HG03378 (cell line): ENCODE data around the gene NOTCH3.

Experiments
- ATAC-seq: cut with Tn5 transposase; IDR thresholded peaks from one replicate; pipeline ENCODE4 v1.9.1; 2021; ENCODE audit warnings: mild to moderate bottlenecking, moderate library complexity; ENCODE audit not compliant: unreplicated experiment

Gene NOTCH3

DNA sequence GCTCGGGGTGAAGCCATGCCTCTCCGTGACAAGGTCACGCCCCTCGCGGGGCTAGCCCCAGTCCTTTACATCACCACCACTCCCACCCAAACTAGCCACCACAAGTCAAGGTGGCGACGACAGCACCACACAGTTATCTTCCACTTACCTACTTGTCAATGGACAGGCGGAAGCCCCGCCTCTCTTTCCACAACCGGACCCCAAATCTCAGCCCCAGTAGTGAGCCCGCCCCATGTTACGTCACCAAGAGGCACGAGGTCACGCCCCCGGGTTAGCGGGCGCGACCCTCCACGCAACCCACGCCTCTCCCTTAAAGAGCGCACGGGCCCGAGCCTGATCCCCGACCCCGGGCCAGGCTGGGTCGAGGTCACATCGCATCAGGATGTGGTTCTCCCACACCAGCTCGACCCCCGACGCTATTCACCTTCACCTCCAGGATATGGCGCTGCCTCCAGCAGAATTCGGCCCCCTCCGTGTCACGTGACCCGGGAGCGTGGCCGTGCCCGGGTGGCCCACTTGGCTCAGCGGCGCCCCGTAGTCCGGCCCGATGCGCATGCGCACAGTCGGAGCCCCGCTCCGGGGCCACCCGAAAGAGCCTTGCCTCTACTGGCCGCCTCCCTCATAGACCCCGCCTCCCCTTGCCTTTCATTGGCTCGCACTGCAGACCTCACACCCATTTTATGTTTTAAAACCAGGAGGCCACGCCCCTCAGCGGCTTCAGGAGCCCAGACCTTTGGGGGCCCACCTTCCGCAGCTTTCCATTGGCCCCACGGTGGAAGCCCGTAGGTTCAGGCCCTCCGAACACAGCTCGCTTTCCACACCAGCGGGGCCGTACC, 75.3 kb downstream of the NOTCH3 start:
- ATAC-seq: peak; percentile 75

DNA sequence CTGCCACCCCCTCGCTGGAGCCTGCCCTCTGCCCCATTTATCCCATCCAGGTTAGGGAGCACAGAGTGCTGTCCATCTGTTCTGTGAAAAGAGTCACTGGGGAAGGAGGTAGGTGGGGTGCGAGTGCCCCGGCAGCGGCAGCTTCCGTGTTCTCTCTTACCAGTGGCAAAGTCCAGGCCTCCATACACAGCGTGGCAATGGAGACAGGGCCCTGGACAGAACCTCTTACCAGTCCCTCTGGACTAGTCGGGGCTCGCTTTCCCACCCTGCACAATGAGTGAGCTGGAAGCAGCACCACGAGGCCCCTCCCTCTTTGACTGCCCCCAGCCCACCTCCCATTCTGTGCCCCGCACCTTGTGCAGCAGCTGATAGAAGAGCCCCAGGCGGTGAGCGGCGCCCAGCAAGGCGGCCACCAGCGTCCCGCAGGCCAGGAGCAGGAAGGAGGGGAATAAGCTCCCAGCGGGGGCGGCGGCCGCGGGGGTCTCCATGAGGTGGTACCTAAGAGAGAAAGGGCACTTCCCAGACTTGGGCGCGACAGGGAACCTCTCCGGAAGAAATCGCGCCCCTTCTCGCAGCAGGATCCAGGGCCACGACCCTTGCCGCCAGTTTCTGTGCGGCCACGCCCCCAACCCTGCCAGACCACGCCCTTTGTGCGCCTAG, 76.1 kb downstream of the NOTCH3 start:
- peak; percentile 2 for ATAC-seq

DNA sequence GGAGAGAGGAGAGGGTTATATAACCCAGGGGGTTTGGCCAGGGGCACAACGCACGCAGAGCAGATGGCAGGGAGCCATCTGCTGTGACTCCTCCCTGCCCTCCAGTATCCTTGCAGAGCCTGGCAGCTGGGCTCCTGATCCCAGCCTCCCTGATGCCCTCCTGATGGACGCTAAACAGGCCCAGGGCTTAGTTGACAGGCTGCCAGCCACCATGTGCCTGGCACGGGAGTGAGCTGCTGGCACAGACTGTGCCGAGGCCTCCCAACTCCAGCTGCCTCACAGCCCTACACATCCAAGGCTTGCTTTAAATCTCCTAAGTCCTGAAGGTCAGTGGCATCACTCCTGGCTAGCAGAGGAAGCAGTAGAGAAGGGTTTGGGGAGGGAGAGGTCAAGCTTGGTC, 76.9 kb downstream of the NOTCH3 start:
- ATAC-seq: no peak

DNA sequence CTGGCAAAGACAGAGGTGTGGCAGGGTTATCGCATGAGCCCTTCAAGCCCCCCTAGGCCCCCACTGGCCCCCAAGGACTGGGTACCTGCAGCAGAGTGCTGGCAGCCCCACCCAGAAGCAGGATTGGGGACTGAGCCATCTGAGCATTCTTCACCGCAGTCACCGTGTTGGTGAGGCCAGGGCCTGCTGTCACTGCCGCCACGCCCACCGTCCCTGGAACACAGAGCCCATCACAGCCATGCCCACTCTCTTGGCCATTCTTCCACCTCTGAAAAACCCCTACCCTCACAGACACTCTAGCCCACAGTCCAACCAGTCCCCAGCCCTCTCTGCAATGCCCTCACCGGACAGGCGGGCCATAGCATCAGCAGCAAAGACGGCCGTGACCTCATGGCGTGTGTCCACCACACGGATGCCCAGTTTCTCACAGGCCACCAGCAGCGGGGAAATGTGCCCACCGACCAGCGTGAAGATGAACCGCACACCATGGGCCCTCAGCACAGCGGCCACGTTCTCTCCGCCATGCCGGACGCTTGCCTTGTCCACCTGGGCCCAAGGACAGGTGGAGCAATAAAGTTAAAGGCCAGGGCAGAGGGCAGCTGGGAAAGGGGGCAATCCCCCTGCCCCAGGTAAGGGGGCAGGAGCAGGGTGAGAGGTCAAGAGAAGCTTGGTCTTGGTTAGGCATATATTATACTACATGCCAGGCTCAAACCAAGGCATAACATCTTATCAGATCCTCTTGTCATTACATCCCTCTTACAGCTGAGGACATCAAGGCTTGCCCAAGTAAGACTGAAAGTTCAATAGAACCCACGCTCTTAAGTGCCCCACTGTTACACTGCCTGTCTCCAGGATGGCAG, 77.5 kb downstream of the NOTCH3 start:
- no peak for ATAC-seq

DNA sequence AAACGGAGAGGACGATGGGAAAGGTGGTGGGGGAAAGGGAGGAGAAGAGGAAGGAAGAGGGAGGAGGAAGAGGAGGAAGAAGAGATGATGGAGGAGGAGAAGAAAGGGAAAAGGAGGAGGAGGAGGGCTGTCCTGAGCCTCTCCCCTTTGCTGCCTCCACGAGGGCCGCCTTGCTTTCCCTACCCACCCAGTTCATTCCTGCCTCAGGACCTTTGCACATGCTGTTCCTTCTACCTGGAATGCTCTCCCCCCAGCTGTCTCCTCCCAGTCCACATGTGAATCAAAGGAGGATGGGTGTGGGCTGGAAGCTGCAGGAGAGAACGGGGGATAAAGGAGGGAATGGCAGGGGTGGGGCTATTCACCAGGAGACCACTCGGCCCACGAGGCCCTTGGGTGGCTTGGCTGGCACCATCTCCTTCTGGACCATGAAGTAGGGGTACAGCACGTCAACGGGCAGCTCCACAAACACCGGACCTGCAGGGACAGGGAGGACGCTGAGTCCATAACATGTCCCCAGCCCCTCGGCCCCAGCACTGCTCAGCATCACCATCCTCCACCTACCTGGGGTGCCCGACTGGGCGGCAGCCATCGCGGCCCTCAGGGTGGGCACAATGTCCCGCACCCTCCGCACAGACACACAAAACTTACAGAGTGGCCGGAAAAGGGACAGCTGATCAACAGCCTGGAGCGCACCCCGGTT, 78.3 kb downstream of the NOTCH3 start:
- ATAC-seq: no peak

DNA sequence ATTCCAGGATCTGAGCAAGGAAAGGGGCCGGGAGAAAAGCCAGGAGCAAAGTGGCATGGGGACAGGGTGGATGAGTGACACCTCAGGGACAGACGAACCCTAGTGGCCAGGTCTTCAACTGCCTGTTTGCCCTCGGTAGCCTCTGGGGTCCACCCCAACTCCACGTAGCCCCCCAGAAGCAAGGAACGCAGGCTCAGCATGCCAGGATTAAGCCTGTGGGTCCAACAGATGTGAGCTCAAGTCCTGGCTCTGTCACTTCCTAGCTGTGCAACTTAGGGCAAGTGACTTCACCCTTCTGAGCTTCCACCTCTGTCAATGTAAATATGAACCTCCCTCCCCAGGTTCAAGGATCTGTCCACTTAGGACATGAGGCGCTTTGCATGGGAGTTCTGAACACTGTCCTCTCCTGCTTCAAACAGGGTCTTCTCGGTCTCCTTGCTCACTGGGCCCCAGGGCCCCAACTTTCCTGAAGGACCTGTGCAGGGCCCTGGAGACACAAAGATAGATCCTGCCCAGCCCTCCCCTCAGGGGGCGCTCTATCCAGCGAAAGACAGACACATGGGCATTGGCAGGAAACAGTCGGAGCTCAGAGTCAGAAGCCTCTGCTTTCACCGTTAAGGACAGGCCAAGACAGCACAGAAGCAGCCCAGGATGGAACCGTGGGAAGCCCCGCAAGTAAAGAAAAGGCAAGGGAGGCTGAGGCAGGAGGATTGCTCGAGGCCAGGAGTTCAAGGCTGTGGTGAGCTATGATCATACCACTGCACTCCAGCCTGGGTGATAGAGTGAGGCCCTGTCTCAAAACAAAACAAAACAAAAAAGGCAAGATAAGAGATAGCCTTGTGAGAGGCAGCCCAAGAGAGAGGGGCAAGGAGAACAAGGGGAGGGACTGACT, 80.4 kb downstream of the NOTCH3 start:
- ATAC-seq: no peak

DNA sequence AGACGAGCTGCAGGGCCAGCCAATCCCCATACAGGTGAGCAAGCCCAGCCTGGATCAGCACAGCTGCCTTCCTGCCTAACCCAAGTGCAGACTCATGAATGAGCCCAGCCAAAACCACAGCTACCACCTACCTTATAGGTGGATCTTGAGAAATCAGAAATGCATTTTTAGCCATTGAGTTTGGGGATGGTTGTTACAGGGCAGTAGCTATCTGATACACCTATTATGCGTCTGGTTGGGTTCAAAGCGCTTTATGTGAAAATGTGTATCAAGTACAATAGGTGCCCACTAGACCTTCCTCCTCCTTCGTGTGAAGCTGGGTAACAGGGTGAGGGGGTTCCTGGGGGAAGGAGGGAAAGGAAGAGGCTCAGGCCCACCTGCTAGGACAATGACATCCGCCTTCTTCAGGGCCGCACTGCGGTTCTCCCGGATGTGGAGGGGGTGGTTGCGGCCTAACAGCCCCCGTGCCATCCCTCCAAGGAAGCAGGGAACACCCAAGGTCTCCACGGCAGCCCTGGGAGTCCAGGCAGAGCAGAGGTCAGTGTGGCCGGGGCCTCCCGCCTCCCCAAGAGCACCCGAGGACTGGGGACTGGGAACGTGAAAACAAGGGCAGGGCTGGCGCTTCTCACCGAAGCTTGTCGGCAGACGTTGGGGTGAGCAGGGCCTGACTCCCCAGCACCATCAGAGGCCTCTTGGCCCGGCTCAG, 81.9 kb downstream of the NOTCH3 start:
- no peak for ATAC-seq

DNA sequence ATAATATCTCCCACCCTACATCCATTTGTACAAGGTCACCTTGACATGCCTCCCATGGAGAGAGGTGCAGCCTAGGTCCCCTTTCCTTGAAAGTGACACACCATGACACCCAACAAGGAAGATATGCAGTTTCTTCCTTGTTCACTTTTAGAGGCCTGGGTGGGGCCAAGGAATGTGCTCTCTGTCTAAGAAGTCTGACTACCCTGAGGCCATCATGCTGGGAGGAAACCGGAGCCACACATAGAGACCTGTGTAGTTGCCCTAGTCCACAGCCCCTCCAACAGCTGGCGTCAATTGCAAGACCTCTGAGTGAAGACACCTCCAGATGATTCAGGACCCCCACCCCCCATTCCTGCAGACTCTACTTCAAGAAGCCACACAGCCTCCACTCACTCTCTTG, 82.5 kb downstream of the NOTCH3 start:
- ATAC-seq: no peak

DNA sequence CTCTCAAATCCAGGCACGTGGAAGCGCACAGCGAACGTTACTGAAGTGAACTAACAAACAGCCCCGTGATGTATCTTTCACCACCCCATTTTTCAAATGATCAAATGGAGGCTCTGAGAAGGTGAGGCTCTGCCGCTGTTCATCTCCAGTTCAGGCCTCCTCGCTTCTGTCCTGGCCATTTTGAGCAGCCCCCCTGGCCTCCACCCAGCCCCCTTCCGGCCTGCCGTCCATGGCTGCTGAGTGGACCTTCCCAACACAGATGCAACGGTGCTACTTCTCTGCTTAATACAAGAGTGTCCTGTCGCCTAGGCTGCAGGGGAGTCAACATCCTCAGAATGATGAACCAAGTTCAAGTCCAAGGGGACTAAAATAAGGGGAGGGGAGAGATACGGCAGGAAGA, 83.9 kb downstream of the NOTCH3 start:
- no peak for ATAC-seq

DNA sequence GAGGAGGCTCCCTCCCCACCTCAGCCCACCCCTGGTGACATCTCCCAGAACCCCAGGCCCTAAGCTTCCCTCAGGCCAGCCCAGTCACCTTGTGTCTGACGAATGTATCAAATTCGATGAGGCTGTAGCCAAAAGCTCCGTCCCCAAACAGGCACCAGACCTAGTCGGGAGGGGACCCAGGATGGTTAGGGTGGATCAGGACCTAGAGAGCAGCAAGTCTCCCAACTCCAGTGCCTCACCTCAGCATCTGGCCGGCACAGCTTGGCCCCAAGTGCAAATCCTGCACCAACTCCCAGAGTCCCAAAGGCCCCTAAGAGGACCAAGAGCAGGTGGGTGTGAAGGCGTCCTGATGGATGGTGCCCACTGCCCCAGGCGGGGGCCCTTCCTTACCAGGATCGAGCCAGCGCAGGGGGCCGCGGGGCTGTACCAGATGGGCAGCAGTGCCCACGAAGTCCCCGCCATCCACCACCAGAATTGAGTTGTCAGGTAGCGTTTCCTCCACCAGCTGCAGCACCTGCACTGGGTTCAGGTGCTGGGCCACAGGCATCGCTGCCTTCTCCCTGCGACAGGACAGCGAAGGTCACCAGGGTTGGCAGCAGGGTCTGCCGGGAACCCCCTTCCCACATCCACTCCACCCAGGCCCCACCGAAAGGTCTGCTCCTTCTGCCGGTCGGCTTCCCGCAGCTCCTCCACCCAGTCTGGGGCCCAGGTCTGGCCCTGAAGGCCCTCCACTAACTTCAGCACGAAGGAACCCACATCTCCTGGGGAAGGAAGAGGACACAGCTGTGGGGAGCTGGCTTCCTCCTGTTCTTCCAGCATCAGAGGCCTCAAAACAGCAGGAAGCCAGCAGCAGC, 84.8 kb downstream of the NOTCH3 start:
- no peak for ATAC-seq

DNA sequence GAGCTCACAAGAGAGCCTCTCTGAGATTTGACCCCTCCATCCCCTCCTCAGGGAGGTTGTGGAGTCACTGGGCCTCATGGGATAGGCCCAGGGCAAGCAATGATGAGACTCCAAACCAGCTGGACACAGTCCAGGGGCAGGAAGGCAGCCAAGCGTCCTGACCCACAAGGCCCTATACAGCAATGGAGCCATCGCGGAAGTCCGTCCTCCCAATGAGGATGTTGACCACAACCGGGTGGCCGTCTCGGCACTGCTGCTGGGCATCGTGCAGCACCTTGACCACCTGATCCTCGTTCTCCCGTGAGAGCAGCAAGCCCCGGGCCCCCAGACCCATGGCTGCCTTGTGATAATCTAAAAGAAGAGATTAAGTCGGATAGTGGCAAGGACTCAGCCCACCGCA, 85.7 kb downstream of the NOTCH3 start:
- no peak for ATAC-seq

DNA sequence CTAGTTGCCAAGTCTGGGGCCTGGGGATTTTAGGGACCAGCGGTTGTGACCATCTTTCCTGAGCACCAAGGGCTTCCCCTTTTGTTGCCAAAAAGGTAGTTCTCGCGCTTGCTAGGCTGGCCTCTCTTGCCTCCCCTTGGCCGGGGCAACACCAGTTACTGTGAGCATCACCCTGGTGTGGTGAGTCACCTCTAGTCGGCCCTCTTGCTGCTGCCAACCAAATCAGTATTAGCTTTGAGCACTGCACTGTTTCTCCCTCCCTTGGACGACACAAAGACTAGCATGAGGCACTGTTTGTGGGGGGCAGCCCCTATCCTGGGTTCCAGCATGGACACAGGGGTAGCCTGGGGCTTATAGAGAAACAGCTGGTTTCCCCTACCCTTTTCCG, 86.6 kb downstream of the NOTCH3 start:
- no peak for ATAC-seq

DNA sequence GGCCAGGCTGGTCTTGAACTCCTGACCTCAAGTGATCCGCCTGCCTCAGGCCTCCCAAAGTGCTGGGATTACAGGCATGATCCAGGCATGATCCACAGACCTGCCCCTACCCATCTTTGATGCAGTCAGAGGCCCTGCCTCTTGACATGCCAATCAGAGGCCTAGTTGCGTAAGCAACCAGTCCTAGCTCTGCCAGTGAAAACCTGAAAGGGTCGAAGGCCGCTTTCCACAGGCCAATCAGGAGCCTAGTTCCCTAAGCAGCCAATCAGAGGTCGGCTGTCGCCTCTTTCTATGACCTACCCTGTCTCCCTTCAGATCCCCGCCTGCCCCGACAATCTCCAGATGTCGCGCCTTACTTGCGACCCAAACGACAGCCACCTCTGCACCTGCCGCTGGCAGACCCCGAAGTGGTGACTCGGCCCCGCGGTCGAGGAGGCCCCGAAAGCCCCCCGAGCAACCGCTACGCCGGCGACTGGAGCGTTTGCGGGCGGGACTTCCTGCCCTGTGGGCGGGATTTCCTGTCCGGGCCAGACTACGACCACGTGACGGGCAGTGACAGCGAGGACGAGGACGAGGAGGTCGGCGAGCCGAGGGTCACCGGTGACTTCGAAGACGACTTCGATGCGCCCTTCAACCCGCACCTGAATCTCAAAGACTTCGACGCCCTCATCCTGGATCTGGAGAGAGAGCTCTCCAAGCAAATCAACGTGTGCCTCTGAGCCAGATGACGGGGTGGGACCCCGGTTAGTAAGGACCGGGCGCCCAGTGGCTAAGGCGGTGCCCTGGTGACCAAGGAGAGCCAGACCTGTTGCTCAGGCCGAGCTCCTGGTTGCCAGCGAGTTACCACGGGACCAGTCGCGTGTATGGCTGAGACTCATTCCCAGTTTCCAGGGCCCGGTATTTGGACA, 87.3 kb downstream of the NOTCH3 start:
- no peak for ATAC-seq

DNA sequence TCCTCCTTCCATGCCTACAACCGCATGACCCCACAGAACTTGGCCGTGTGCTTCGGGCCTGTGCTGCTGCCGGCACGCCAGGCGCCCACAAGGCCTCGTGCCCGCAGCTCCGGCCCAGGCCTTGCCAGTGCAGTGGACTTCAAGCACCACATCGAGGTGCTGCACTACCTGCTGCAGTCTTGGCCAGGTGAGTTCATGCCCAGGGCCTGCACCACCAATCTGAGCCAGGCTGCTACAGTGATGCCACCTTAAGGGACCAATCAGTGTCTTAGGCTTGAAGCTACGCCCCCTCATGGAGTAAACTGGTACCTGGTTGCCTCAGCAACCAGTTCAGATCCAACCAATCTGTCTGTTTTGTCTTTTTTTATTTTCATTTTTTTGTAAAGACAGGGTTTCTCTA, 88.4 kb downstream of the NOTCH3 start:
- ATAC-seq: no peak

DNA sequence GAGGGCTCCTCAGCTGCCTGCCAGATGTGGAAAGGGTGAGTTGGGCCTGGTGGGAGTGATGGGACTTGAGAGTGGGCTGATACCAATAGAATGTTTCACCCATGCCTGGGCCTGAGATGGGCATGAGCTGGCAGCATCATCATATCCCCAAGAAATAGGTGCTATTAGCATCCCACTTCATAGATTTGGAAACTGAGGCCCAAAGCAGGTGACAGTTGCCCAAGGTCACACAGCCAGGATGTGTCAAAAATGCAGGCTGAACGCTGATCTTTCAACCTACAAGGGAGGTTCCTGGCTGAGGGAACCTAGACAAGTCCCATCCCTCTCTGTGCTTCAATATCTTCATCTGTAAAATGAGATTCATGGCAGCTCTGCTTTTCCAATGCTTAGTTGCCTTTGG, 89.0 kb downstream of the NOTCH3 start:
- ATAC-seq: no peak

DNA sequence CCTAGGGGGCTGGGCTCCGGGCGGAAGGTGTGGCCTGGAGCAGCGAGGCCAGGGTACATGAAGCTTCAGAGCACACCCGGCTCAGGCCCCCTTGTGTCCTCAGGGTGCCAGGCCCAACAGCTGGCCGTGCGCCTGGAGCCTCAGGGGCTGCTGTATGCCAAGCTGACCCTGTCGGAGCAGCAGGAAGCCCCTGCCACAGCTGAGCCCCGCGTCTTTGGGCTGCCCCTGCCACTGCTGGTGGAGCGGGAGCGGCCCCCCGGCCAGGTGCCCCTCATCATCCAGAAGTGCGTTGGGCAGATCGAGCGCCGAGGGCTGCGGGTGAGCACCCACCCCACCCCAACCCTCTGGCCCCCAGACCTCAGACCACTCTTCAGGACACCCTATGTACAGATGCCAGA, 90.4 kb downstream of the NOTCH3 start:
- ATAC-seq: no peak

DNA sequence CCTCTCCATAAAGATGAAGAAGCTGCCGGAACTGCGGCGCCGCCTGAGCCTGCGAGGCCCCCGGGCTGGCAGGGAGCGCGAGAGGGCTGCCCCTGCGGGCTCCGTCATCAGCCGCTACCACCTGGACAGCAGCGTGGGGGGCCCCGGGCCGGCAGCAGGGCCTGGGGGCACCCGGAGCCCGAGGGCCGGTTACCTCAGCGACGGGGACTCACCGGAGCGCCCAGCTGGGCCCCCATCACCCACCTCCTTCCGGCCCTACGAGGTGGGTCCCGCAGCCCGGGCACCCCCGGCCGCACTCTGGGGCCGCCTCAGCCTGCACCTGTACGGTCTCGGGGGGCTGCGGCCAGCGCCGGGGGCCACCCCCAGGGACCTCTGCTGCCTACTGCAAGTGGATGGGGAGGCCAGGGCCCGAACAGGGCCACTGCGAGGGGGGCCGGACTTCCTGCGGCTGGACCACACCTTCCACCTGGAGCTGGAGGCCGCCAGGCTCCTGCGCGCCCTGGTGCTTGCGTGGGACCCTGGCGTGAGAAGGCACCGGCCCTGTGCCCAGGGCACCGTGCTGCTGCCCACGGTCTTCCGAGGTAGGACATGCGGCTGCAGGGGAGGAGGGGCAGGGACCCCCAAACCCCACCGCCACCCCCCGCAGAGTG, 90.9 kb downstream of the NOTCH3 start:
- ATAC-seq: no peak
